IPS-11a (cell line): ENCODE data around the gene MAPKAPK3.

ENCODE experiments used
- H3K4me3 ChIP-seq: one replicate; pipeline ENCODE4 v1.5.1; 2013; ENCODE audit warnings: low read depth, low read length, control low read depth

The MAPKAPK3 gene

GRCh38 chr3:50607271-50608091 is 9.5 kb upstream of the MAPKAPK3 start:
- no peak overlapping the region for H3K4me3 ChIP-seq

GRCh38 chr3:50608278-50608677 is 8.7 kb upstream of the MAPKAPK3 start:
- no peak overlapping the region for H3K4me3 ChIP-seq

GRCh38 chr3:50609071-50609762 is 7.7 kb upstream of the MAPKAPK3 start:
- no peak overlapping the region for H3K4me3 ChIP-seq

GRCh38 chr3:50609763-50610085 is 7.2 kb upstream of the MAPKAPK3 start:
- H3K4me3 ChIP-seq: no peak overlapping the region

- H3K4me3 ChIP-seq: no peak overlapping the region
These were observed 6.6 kb upstream of the MAPKAPK3 start for GRCh38 chr3:50610181-50610971.

GRCh38 chr3:50610992-50611463 is 5.9 kb upstream of the MAPKAPK3 start:
- H3K4me3 ChIP-seq: peak overlapping the region; percentile 51

GRCh38 chr3:50611464-50612233 is 5.3 kb upstream of the MAPKAPK3 start, which contains the start of gene CISH:
Gene CISH, minus strand, starts transcription at chr3:50611774. Its CDS starts 124 bp downstream, at chr3:50611650.
- H3K4me3 ChIP-seq: peak within 1 kb of the TSS; percentile 51

GRCh38 chr3:50612234-50612882 is 4.6 kb upstream of the MAPKAPK3 start:
- peak overlapping the region; percentile 41 for H3K4me3 ChIP-seq

- H3K4me3 ChIP-seq: no peak overlapping the region
These were observed 3.7 kb upstream of the MAPKAPK3 start for GRCh38 chr3:50612970-50613846.

- H3K4me3 ChIP-seq: no peak overlapping the region
These were observed 1.8 kb upstream of the MAPKAPK3 start for GRCh38 chr3:50615190-50615589.

GRCh38 chr3:50616003-50616769 is 765 bp upstream of the MAPKAPK3 start:
- H3K4me3 ChIP-seq: peak overlapping the region; percentile 42

GRCh38 chr3:50616770-50617095 is 218 bp upstream of the MAPKAPK3 start:
- peak overlapping the region; percentile 42 for H3K4me3 ChIP-seq

- H3K4me3 ChIP-seq: peak overlapping the region; percentile 67
These were observed 1.0 kb downstream of the MAPKAPK3 start for GRCh38 chr3:50617911-50618481.

GRCh38 chr3:50620420-50620819 is 3.5 kb downstream of the MAPKAPK3 start:
- H3K4me3 ChIP-seq: no peak overlapping the region

GRCh38 chr3:50620820-50621219 is 3.9 kb downstream of the MAPKAPK3 start:
- H3K4me3 ChIP-seq: no peak overlapping the region

GRCh38 chr3:50622881-50623280 is 5.9 kb downstream of the MAPKAPK3 start:
- no peak overlapping the region for H3K4me3 ChIP-seq

- H3K4me3 ChIP-seq: no peak overlapping the region
These were observed 7.0 kb downstream of the MAPKAPK3 start for GRCh38 chr3:50623840-50624474.

- H3K4me3 ChIP-seq: no peak overlapping the region
These were observed 7.7 kb downstream of the MAPKAPK3 start for GRCh38 chr3:50624634-50625033.
